Natural killer cell (primary cell): ENCODE data around the gene CHST2. TPM values are rescaled to one million over a fixed set of nuclear protein-coding genes. Genes with fewer than 3 reads are reported as not detected.

Experiments
- ATAC-seq, 3 donors: fragments of 150-1000 bp in 2 of 3; fragments of 200-7000 bp in 1 of 3; cut with Tn5 transposase; 1 replicate in 1 of 3; 2 replicates in 2 of 3; pipeline ENCODE4 v1.10.0; 2021; ENCODE audit warnings: mild to moderate bottlenecking in 2 of 3, moderate library complexity in 2 of 3
- DNase-seq, 2 donors: peaks; one replicate each; pipeline versions ENCODE4 v3.0.0 to v3.0.0-alpha.2; 2013 to 2021; ENCODE audit warnings: mixed read lengths in 1 of 2
- H3K27ac ChIP-seq: one replicate; pipeline ENCODE4 v1.5.1; 2013; ENCODE audit warnings: mild to moderate bottlenecking, low read length
- H3K27me3 ChIP-seq: one replicate; pipeline ENCODE4 v1.6.1; 2013; ENCODE audit warnings: low read length; ENCODE audit not compliant: control insufficient read depth, insufficient read depth
- H3K36me3 ChIP-seq: one replicate; pipeline ENCODE4 v1.6.1; 2013; ENCODE audit warnings: low read length; ENCODE audit not compliant: control insufficient read depth, insufficient read depth
- H3K4me1 ChIP-seq: one replicate; pipeline ENCODE4 v1.6.1; 2013; ENCODE audit warnings: low read length; ENCODE audit not compliant: control insufficient read depth, insufficient read depth
- H3K4me3 ChIP-seq: one replicate; pipeline ENCODE4 v1.5.1; 2013; ENCODE audit warnings: low read length
- H3K9me3 ChIP-seq: one replicate; pipeline ENCODE4 v1.6.1; 2013; ENCODE audit warnings: low read length; ENCODE audit not compliant: control insufficient read depth, insufficient read depth
- H3K27ac Mint-ChIP-seq, 2 donors: one replicate each; pipeline ENCODE4 v1.8.0; 2022; ENCODE audit warnings: mild to moderate bottlenecking in 2 of 2, mixed read lengths in 2 of 2, moderate library complexity in 1 of 2
- H3K27me3 Mint-ChIP-seq, 2 donors: one replicate each; pipeline ENCODE4 v1.8.0; 2022; ENCODE audit warnings: low read depth in 2 of 2, mixed read lengths in 2 of 2
- H3K36me3 Mint-ChIP-seq: one replicate; pipeline ENCODE4 v1.8.0; 2022; ENCODE audit warnings: mixed read lengths
- H3K4me1 Mint-ChIP-seq, 2 donors: one replicate each; pipeline ENCODE4 v1.8.0; 2022; ENCODE audit warnings: mixed read lengths in 2 of 2
- H3K4me3 Mint-ChIP-seq: one replicate; pipeline ENCODE4 v1.8.0; 2022; ENCODE audit warnings: mild to moderate bottlenecking, moderate library complexity, mixed read lengths
- H3K9me3 Mint-ChIP-seq, 2 donors: one replicate each; pipeline ENCODE4 v1.8.0; 2022; ENCODE audit warnings: mixed read lengths in 2 of 2
- WGBS: methylation state at CpG from one replicate; pipeline ENCODE4 v1.1.7; 2013; ENCODE audit warnings: missing lambda C conversion rate; ENCODE audit not compliant: insufficient coverage; 5-methylcytosine and 5-hydroxymethylcytosine counted together
- intact Hi-C: fragments of 100-400 bp; cut with micrococcal nuclease; formaldehyde crosslinking; loops from one replicate; pipeline ENCODE4 v1.14.2; 2022
- total RNA-seq, 4 donors: library from RNA; stranded (reverse); fragments of 120-200 nt in 1 of 4; gene quantifications; one replicate each; pipeline versions ENCODE4 v1.2.3 to v1.2.4, GENCODE V29; 2013 to 2022
- TF ChIP-seq, protein P1 (sequence below): fragments of 200-600 bp; IDR thresholded peaks from one replicate; pipeline ENCODE4 v1.8.0; 2022; ENCODE audit warnings: antibody characterized with exemption

The CHST2 gene
- total RNA-seq, 3 donors from 2014 or later (not counting 1 experiment from before 2014, with no cell fraction given) = 74.6 to 113 (median 95.4) TPM

DNA sequence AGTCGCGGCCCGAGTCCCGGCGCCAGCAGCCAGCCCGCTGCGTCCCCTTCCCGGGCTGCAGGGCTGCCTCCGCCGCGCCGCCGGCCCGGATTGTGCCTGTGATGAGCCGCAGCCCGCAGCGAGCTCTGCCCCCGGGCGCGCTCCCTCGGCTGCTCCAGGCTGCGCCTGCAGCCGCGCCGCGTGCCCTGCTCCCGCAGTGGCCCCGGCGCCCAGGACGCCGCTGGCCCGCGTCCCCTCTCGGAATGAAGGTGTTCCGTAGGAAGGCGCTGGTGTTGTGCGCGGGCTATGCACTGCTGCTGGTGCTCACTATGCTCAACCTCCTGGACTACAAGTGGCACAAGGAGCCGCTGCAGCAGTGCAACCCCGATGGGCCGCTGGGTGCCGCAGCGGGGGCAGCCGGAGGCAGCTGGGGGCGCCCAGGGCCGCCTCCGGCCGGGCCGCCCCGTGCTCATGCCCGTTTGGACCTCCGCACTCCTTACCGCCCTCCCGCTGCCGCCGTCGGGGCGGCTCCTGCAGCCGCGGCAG lies 1.2 kb downstream of the CHST2 start:
- H3K4me1 Mint-ChIP-seq = peaks cover 50 to 57% of the 10 kb centered on the region in 2 donors
- intact Hi-C loops = loop anchor here (1.0 to 5.0 kb wide), 7 partner anchors 160 to 852 kb away; partner anchors contain the start of gene DIPK2A
- peak overlapping the region; percentile 16 for H3K27ac ChIP-seq
- H3K9me3 ChIP-seq = peaks cover 3% of the 10 kb centered on the region
- H3K9me3 Mint-ChIP-seq = no peaks in the 10 kb centered on the region
- peak overlapping the region; percentile 80 for H3K4me3 ChIP-seq
- ATAC-seq (peak; percentile 28 to 54 (median 38)), DNase-seq (peak; percentile 45 to 65)
- TF ChIP-seq, protein P1, sequence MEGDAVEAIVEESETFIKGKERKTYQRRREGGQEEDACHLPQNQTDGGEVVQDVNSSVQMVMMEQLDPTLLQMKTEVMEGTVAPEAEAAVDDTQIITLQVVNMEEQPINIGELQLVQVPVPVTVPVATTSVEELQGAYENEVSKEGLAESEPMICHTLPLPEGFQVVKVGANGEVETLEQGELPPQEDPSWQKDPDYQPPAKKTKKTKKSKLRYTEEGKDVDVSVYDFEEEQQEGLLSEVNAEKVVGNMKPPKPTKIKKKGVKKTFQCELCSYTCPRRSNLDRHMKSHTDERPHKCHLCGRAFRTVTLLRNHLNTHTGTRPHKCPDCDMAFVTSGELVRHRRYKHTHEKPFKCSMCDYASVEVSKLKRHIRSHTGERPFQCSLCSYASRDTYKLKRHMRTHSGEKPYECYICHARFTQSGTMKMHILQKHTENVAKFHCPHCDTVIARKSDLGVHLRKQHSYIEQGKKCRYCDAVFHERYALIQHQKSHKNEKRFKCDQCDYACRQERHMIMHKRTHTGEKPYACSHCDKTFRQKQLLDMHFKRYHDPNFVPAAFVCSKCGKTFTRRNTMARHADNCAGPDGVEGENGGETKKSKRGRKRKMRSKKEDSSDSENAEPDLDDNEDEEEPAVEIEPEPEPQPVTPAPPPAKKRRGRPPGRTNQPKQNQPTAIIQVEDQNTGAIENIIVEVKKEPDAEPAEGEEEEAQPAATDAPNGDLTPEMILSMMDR = no peak
- peaks cover 12% of the 10 kb centered on the region for H3K36me3 ChIP-seq
- no peaks in the 10 kb centered on the region for H3K36me3 Mint-ChIP-seq
- no peaks in the 10 kb centered on the region for H3K27me3 ChIP-seq
- no peaks in the 10 kb centered on the region for H3K27me3 Mint-ChIP-seq
- H3K27ac Mint-ChIP-seq = peak overlapping the region; percentile 84 to 90
- peak overlapping the region; percentile 87 for H3K4me3 Mint-ChIP-seq
- under 1% methylated on average over 60 of the region's 60 CpGs for WGBS
- H3K4me1 ChIP-seq = peaks cover 38% of the 10 kb centered on the region

DNA sequence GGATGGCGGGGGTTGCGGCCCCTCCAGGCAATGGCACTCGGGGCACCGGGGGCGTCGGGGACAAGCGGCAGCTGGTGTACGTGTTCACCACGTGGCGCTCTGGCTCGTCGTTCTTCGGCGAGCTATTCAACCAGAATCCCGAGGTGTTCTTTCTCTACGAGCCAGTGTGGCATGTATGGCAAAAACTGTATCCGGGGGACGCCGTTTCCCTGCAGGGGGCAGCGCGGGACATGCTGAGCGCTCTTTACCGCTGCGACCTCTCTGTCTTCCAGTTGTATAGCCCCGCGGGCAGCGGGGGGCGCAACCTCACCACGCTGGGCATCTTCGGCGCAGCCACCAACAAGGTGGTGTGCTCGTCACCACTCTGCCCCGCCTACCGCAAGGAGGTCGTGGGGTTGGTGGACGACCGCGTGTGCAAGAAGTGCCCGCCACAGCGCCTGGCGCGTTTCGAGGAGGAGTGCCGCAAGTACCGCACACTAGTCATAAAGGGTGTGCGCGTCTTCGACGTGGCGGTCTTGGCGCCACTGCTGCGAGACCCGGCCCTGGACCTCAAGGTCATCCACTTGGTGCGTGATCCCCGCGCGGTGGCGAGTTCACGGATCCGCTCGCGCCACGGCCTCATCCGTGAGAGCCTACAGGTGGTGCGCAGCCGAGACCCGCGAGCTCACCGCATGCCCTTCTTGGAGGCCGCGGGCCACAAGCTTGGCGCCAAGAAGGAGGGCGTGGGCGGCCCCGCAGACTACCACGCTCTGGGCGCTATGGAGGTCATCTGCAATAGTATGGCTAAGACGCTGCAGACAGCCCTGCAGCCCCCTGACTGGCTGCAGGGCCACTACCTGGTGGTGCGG lies 1.9 kb downstream of the CHST2 start:
- H3K27ac Mint-ChIP-seq = peak overlapping the region; percentile 84 to 90
- TF ChIP-seq, protein P1 = peak; percentile 79
- peak; percentile 60 to 77 (median 68) for ATAC-seq

DNA sequence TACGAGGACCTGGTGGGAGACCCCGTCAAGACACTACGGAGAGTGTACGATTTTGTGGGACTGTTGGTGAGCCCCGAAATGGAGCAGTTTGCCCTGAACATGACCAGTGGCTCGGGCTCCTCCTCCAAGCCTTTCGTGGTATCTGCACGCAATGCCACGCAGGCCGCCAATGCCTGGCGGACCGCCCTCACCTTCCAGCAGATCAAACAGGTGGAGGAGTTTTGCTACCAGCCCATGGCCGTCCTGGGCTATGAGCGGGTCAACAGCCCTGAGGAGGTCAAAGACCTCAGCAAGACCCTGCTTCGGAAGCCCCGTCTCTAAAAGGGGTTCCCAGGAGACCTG lies 2.5 kb downstream of the CHST2 start:
- H3K4me1 Mint-ChIP-seq = peaks cover 62 to 66% of the 10 kb centered on the region in 2 donors
- TF ChIP-seq, protein P1 = no peak
- ATAC-seq = no peak
- H3K4me3 Mint-ChIP-seq = peak overlapping the region; percentile 87
- H3K27ac ChIP-seq = peak overlapping the region; percentile 76
- intact Hi-C loops = loop anchor here (2.0 to 5.0 kb wide), 5 partner anchors 49 to 850 kb away; partner anchors contain the start of gene DIPK2A
- H3K4me1 ChIP-seq = peaks cover 46% of the 10 kb centered on the region
- peak in 1 of 2 donors; percentile 9 for DNase-seq
- no peaks in the 10 kb centered on the region for H3K27me3 Mint-ChIP-seq
- H3K36me3 ChIP-seq = peaks cover 12% of the 10 kb centered on the region
- no peaks in the 10 kb centered on the region for H3K36me3 Mint-ChIP-seq
- peak overlapping the region; percentile 80 for H3K4me3 ChIP-seq
- H3K27ac Mint-ChIP-seq = peak overlapping the region; percentile 84 to 90
- H3K27me3 ChIP-seq = no peaks in the 10 kb centered on the region
- 86% methylated on average over 16 of the region's 16 CpGs for WGBS
- H3K9me3 ChIP-seq = peaks cover 3% of the 10 kb centered on the region
- H3K9me3 Mint-ChIP-seq = no peaks in the 10 kb centered on the region

More for the DNA sequence above, 1.9 kb downstream of the CHST2 start:
- peak overlapping the region; percentile 87 for H3K4me3 Mint-ChIP-seq
- H3K36me3 ChIP-seq = peaks cover 12% of the 10 kb centered on the region
- no peaks in the 10 kb centered on the region for H3K9me3 Mint-ChIP-seq
- DNase-seq = peak; percentile 78 to 85
- peak overlapping the region; percentile 76 for H3K27ac ChIP-seq
- intact Hi-C loops = loop anchor here (1.0 to 5.0 kb wide), 9 partner anchors 49 to 851 kb away; partner anchors contain the start of gene DIPK2A
- H3K4me1 Mint-ChIP-seq = peaks cover 56 to 64% of the 10 kb centered on the region in 2 donors
- H3K4me1 ChIP-seq = peaks cover 44% of the 10 kb centered on the region
- H3K9me3 ChIP-seq = peaks cover 3% of the 10 kb centered on the region
- no peaks in the 10 kb centered on the region for H3K27me3 Mint-ChIP-seq
- 49% methylated on average over 79 of the region's 79 CpGs for WGBS
- peak overlapping the region; percentile 80 for H3K4me3 ChIP-seq
- no peaks in the 10 kb centered on the region for H3K36me3 Mint-ChIP-seq
- H3K27me3 ChIP-seq = no peaks in the 10 kb centered on the region
